ENCODE measurements around the gene ATP2B3.

DNA sequence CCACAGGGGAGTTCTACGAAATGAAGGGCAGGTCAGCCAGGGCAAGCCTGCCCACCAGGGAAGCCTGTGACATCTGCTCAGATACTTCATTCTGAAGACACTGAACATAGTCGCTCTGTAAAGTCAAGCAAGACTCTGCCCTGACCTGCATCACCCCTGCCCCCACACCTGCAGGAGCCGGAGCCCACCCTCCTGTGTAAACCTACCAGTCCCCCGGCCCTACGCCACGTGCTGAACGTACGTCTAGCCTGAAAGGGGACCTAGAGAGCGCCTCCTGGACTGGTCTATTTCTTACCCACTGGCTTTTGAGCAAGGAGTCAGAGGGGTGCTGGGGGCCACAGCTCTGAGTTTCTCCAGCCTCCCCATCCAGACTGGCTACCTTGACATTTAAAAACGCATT, 69.9 kb downstream of the ATP2B3 start:
- TF ChIP-seq EP300 (IDR thresholded peaks at IDR 0.05; ENCODE audit: borderline replicate concordance in 1 of 2, control insufficient read depth in 1 of 2, low read depth in 2 of 2, low read length in 2 of 2) (no peak), TBL1XR1 (IDR thresholded peaks at IDR 0.05; ENCODE audit: low read depth, low read length) (no peak), SMC3 (IDR thresholded peaks at IDR 0.05; ENCODE audit: borderline replicate concordance, low read length) (no peak), RAD21 (IDR thresholded peaks at IDR 0.05; ENCODE audit: insufficient read depth, low read depth, low read length) (no peak), POLR2A (IDR thresholded peaks at IDR 0.05; ENCODE audit: low read depth, low read length) (no peak), CEBPB (IDR thresholded peaks at IDR 0.05; ENCODE audit: borderline replicate concordance in 1 of 2, low read depth in 2 of 2, low read length in 2 of 2) (no peak), POLR2AphosphoS5 (IDR thresholded peaks at IDR 0.05; ENCODE audit: low read length) (no peak), MEF2B (IDR thresholded peaks at IDR 0.05; ENCODE audit: partially characterized antibody, poor library complexity, severe bottlenecking) (no peak), BHLHE40 (IDR thresholded peaks at IDR 0.05; ENCODE audit: borderline replicate concordance in 1 of 2, low read depth in 2 of 2, low read length in 1 of 2) (no peak)
- TF ChIP-seq, protein P1, sequence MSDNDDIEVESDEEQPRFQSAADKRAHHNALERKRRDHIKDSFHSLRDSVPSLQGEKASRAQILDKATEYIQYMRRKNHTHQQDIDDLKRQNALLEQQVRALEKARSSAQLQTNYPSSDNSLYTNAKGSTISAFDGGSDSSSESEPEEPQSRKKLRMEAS (IDR thresholded peaks at IDR 0.05; ENCODE audit: low read depth, low read length), result no peak
- TF ChIP-seq, protein P2, sequence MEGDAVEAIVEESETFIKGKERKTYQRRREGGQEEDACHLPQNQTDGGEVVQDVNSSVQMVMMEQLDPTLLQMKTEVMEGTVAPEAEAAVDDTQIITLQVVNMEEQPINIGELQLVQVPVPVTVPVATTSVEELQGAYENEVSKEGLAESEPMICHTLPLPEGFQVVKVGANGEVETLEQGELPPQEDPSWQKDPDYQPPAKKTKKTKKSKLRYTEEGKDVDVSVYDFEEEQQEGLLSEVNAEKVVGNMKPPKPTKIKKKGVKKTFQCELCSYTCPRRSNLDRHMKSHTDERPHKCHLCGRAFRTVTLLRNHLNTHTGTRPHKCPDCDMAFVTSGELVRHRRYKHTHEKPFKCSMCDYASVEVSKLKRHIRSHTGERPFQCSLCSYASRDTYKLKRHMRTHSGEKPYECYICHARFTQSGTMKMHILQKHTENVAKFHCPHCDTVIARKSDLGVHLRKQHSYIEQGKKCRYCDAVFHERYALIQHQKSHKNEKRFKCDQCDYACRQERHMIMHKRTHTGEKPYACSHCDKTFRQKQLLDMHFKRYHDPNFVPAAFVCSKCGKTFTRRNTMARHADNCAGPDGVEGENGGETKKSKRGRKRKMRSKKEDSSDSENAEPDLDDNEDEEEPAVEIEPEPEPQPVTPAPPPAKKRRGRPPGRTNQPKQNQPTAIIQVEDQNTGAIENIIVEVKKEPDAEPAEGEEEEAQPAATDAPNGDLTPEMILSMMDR (IDR thresholded peaks at IDR 0.05 in 2 of 3, conservative IDR thresholded peaks at IDR 0.05 in 1 of 3; ENCODE audit: control insufficient read depth in 2 of 3, extremely low read depth in 1 of 3, insufficient read depth in 1 of 3, low read depth in 3 of 3, low read length in 3 of 3), result no peak
- TF ChIP-seq, protein P3, sequence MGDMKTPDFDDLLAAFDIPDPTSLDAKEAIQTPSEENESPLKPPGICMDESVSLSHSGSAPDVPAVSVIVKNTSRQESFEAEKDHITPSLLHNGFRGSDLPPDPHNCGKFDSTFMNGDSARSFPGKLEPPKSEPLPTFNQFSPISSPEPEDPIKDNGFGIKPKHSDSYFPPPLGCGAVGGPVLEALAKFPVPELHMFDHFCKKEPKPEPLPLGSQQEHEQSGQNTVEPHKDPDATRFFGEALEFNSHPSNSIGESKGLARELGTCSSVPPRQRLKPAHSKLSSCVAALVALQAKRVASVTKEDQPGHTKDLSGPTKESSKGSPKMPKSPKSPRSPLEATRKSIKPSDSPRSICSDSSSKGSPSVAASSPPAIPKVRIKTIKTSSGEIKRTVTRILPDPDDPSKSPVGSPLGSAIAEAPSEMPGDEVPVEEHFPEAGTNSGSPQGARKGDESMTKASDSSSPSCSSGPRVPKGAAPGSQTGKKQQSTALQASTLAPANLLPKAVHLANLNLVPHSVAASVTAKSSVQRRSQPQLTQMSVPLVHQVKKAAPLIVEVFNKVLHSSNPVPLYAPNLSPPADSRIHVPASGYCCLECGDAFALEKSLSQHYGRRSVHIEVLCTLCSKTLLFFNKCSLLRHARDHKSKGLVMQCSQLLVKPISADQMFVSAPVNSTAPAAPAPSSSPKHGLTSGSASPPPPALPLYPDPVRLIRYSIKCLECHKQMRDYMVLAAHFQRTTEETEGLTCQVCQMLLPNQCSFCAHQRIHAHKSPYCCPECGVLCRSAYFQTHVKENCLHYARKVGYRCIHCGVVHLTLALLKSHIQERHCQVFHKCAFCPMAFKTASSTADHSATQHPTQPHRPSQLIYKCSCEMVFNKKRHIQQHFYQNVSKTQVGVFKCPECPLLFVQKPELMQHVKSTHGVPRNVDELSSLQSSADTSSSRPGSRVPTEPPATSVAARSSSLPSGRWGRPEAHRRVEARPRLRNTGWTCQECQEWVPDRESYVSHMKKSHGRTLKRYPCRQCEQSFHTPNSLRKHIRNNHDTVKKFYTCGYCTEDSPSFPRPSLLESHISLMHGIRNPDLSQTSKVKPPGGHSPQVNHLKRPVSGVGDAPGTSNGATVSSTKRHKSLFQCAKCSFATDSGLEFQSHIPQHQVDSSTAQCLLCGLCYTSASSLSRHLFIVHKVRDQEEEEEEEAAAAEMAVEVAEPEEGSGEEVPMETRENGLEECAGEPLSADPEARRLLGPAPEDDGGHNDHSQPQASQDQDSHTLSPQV (IDR thresholded peaks at IDR 0.05), result no peak
- TF ChIP-seq, protein P4, sequence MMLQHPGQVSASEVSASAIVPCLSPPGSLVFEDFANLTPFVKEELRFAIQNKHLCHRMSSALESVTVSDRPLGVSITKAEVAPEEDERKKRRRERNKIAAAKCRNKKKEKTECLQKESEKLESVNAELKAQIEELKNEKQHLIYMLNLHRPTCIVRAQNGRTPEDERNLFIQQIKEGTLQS (IDR thresholded peaks at IDR 0.05; ENCODE audit: borderline replicate concordance, extremely low read depth, low read depth, low read length), result no peak

Data from GM12878 (cell line).